HEK293 (cell line): ENCODE data around the gene JUND.

ENCODE experiments used
- CTCF ChIA-PET: fragments of 350-600 bp; formaldehyde crosslinking; extraction: SDS; loops from one replicate; lab custom pipeline; 2021; ENCODE audit warnings: antibody characterized with exemption; lab: Yijun Ruan, JAX
- POLR2A ChIA-PET: fragments of 300-600 bp; formaldehyde crosslinking; extraction: SDS; loops from one replicate; lab custom pipeline; 2020; ENCODE audit warnings: antibody characterized with exemption, inconsistent platforms; lab: Yijun Ruan, JAX
- H3K27ac ChIP-seq: fragments of 200-500 bp; sonication (Bioruptor generic); 2 replicates; pipeline ENCODE4 v1.5.1; 2014; ENCODE audit warnings: low read depth, low read length, control low read depth, inconsistent platforms; ENCODE audit errors: extremely low read depth
- H3K36me3 ChIP-seq, 2 experiments: fragments of 200-500 bp in 1 of 2; sonication (Bioruptor generic) in 1 of 2; 1 replicate in 1 of 2; 2 replicates in 1 of 2; pipeline ENCODE4 v1.5.1; 2014 to 2017; ENCODE audit warnings: inconsistent platforms in 2 of 2, low read length in 2 of 2; ENCODE audit not compliant: control insufficient read depth in 2 of 2, insufficient read depth in 1 of 2
- H3K4me1 ChIP-seq: fragments of 200-500 bp; sonication (Bioruptor generic); 2 replicates; pipeline ENCODE4 v1.5.1; 2014; ENCODE audit warnings: mild to moderate bottlenecking, low read length, inconsistent platforms; ENCODE audit not compliant: control insufficient read depth, insufficient read depth
- H3K4me3 ChIP-seq: 2 replicates; pipeline ENCODE4 v1.5.1; 2011; ENCODE audit warnings: low read depth, mild to moderate bottlenecking, control low read depth, low read length, moderate library complexity
- H3K9me3 ChIP-seq: fragments of 200-500 bp; sonication (Bioruptor generic); 2 replicates; pipeline ENCODE4 v1.5.1; 2014; ENCODE audit warnings: low read depth, low read length, inconsistent platforms; ENCODE audit not compliant: control insufficient read depth, insufficient read depth
- HOXA7 ChIP-seq: sonication (generic); formaldehyde crosslinking; IDR thresholded peaks from 2 replicates; pipeline ENCODE4 v1.8.1; 2022; ENCODE audit warnings: missing genetic modification reagents, borderline replicate concordance
- KLF8 ChIP-seq: fragments of 450-650 bp; formaldehyde crosslinking; IDR thresholded peaks from 2 replicates; pipeline ENCODE4 v1.5.1; 2016; ENCODE audit warnings: missing biosample characterization, missing genetic modification characterization
- SCRT2 ChIP-seq: fragments of 450-650 bp; formaldehyde crosslinking; IDR thresholded peaks from 2 replicates; pipeline ENCODE4 v1.5.1; 2016; ENCODE audit warnings: missing biosample characterization, missing genetic modification characterization
- ZBTB21 ChIP-seq: fragments of 450-650 bp; formaldehyde crosslinking; IDR thresholded peaks from 2 replicates; pipeline ENCODE4 v1.5.1; 2017; ENCODE audit warnings: missing biosample characterization, missing genetic modification characterization
- ZEB2 ChIP-seq: fragments of 450-650 bp; formaldehyde crosslinking; IDR thresholded peaks from 2 replicates; pipeline ENCODE4 v1.5.1; 2016; ENCODE audit warnings: missing biosample characterization, missing genetic modification characterization
- ZNF121 ChIP-seq: fragments of 450-650 bp; formaldehyde crosslinking; IDR thresholded peaks from 2 replicates; pipeline ENCODE4 v1.5.1; 2016; ENCODE audit warnings: missing biosample characterization, missing genetic modification characterization
- ZNF140 ChIP-seq: fragments of 450-650 bp; formaldehyde crosslinking; IDR thresholded peaks from 2 replicates; pipeline ENCODE4 v1.5.1; 2016; ENCODE audit warnings: missing biosample characterization, missing genetic modification characterization
- ZNF146 ChIP-seq: fragments of 450-650 bp; formaldehyde crosslinking; IDR thresholded peaks from 2 replicates; pipeline ENCODE4 v1.5.1; 2016; ENCODE audit warnings: missing biosample characterization, missing genetic modification characterization
- ZNF248 ChIP-seq: fragments of 450-650 bp; formaldehyde crosslinking; IDR thresholded peaks from 2 replicates; pipeline ENCODE4 v1.5.1; 2017; ENCODE audit warnings: missing biosample characterization, missing genetic modification characterization
- ZNF596 ChIP-seq: fragments of 450-650 bp; IDR thresholded peaks from 2 replicates; pipeline ENCODE4 v1.5.0; 2018; ENCODE audit warnings: missing biosample characterization, mild to moderate bottlenecking, missing genetic modification characterization, moderate library complexity
- ZNF629 ChIP-seq: fragments of 450-650 bp; formaldehyde crosslinking; IDR thresholded peaks from 2 replicates; pipeline ENCODE4 v1.5.1; 2017; ENCODE audit warnings: missing biosample characterization, missing genetic modification characterization
- ZNF701 ChIP-seq: fragments of 450-650 bp; formaldehyde crosslinking; IDR thresholded peaks from 2 replicates; pipeline ENCODE4 v1.5.1; 2016; ENCODE audit warnings: missing biosample characterization, missing genetic modification characterization
- ZNF792 ChIP-seq: fragments of 450-650 bp; formaldehyde crosslinking; IDR thresholded peaks from 2 replicates; pipeline ENCODE4 v1.5.1; 2016; ENCODE audit warnings: missing biosample characterization, missing genetic modification characterization
- TF ChIP-seq, protein P1 (sequence below): fragments of 450-650 bp; formaldehyde crosslinking; IDR thresholded peaks from 2 replicates; pipeline ENCODE4 v1.5.1; 2016; ENCODE audit warnings: missing biosample characterization, missing genetic modification characterization
- TF ChIP-seq, protein P2 (sequence below): fragments of 450-650 bp; formaldehyde crosslinking; IDR thresholded peaks from 2 replicates; pipeline ENCODE4 v1.5.1; 2016; ENCODE audit warnings: missing biosample characterization, missing genetic modification characterization
- TF ChIP-seq, protein P3 (sequence below): fragments of 450-650 bp; formaldehyde crosslinking; IDR thresholded peaks from 2 replicates; pipeline ENCODE4 v1.5.1; 2016; ENCODE audit warnings: missing biosample characterization, missing genetic modification characterization
- TF ChIP-seq, protein P4 (sequence below): fragments of 450-650 bp; formaldehyde crosslinking; IDR thresholded peaks from 2 replicates; pipeline ENCODE4 v1.5.1; 2017; ENCODE audit warnings: missing biosample characterization, mild to moderate bottlenecking, missing genetic modification characterization, moderate library complexity

Gene JUND

GRCh38 chr19:18253130-18253529, 28.3 kb downstream of the JUND start:
- TF ChIP-seq ZNF701 (tag by site-specific recombination) (no peak), ZNF629 (tag by site-specific recombination) (no peak)
- TF ChIP-seq, all 188 proteins: peak for 0
- ChIA-PET POLR2A (no interaction called here), CTCF (interaction anchor here (0.6 to 7.5 kb wide), 20 partner anchors 8 to 803 kb away, joined by 3 to 121 read pairs (median 4); partner anchors contain the start of genes ARRDC2, IL12RB1, JUND and RAB3A)
- Histone ChIP-seq H3K4me1 (no peaks in the 10 kb centered on the region), H3K27ac (no peak overlapping the region), H3K36me3 (no peaks in the 10 kb centered on the region), H3K4me3 (no peak overlapping the region), H3K9me3 (no peaks in the 10 kb centered on the region)

- CTCF ChIA-PET: interaction anchor here (0.6 to 7.5 kb wide), 34 partner anchors 8 to 804 kb away, joined by 3 to 121 read pairs (median 4); partner anchors contain the start of genes ARRDC2, JUND and RAB3A
- POLR2A ChIA-PET: interaction anchor here (0.5 to 1.7 kb wide), 6 partner anchors 27 to 139 kb away, joined by 3 to 6 read pairs (median 4); partner anchors contain the start of gene JUND
- Histone ChIP-seq H3K27ac (no peak overlapping the region), H3K9me3 (no peaks in the 10 kb centered on the region), H3K4me3 (no peak overlapping the region), H3K36me3 (no peaks in the 10 kb centered on the region), H3K4me1 (no peaks in the 10 kb centered on the region)
- TF ChIP-seq ZNF596 (tag by site-specific recombination): 0 out of 2 replicates have a peak, but pooled peaks have one; percentile 50
- no peak for TF ChIP-seq ZBTB21 (tag by site-specific recombination)
- TF ChIP-seq, protein P1, sequence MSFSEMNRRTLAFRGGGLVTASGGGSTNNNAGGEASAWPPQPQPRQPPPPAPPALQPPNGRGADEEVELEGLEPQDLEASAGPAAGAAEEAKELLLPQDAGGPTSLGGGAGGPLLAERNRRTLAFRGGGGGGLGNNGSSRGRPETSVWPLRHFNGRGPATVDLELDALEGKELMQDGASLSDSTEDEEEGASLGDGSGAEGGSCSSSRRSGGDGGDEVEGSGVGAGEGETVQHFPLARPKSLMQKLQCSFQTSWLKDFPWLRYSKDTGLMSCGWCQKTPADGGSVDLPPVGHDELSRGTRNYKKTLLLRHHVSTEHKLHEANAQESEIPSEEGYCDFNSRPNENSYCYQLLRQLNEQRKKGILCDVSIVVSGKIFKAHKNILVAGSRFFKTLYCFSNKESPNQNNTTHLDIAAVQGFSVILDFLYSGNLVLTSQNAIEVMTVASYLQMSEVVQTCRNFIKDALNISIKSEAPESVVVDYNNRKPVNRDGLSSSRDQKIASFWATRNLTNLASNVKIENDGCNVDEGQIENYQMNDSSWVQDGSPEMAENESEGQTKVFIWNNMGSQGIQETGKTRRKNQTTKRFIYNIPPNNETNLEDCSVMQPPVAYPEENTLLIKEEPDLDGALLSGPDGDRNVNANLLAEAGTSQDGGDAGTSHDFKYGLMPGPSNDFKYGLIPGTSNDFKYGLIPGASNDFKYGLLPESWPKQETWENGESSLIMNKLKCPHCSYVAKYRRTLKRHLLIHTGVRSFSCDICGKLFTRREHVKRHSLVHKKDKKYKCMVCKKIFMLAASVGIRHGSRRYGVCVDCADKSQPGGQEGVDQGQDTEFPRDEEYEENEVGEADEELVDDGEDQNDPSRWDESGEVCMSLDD (tag by site-specific recombination): 0 out of 2 replicates have a peak, but pooled peaks have one; percentile 4
- TF ChIP-seq ZNF121: 0 out of 2 replicates have a peak, but pooled peaks have one; percentile 15
Measured at GRCh38 chr19:18252370-18252717, 29.1 kb downstream of the JUND start.

- no peaks in the 10 kb centered on the region for H3K4me1 ChIP-seq
- no peaks in the 10 kb centered on the region for H3K36me3 ChIP-seq
- no peak overlapping the region for H3K27ac ChIP-seq
- ChIA-PET POLR2A (interaction anchor here (0.5 to 1.7 kb wide), 5 partner anchors 28 to 138 kb away, joined by 3 to 6 read pairs (median 4); partner anchors contain the start of gene JUND), CTCF (interaction anchor here (0.5 to 7.5 kb wide), 41 partner anchors 9 to 381 kb away, joined by 3 to 121 read pairs (median 4); partner anchors contain the start of genes ARRDC2, IQCN, JUND and RAB3A)
- H3K9me3 ChIP-seq: no peaks in the 10 kb centered on the region
- H3K4me3 ChIP-seq: no peak overlapping the region
- 0 out of 2 replicates have a peak, but pooled peaks have one; percentile 42 for TF ChIP-seq SCRT2 (tag by site-specific recombination)
- TF ChIP-seq, protein P2, sequence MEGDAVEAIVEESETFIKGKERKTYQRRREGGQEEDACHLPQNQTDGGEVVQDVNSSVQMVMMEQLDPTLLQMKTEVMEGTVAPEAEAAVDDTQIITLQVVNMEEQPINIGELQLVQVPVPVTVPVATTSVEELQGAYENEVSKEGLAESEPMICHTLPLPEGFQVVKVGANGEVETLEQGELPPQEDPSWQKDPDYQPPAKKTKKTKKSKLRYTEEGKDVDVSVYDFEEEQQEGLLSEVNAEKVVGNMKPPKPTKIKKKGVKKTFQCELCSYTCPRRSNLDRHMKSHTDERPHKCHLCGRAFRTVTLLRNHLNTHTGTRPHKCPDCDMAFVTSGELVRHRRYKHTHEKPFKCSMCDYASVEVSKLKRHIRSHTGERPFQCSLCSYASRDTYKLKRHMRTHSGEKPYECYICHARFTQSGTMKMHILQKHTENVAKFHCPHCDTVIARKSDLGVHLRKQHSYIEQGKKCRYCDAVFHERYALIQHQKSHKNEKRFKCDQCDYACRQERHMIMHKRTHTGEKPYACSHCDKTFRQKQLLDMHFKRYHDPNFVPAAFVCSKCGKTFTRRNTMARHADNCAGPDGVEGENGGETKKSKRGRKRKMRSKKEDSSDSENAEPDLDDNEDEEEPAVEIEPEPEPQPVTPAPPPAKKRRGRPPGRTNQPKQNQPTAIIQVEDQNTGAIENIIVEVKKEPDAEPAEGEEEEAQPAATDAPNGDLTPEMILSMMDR (tag by site-specific recombination): peak; percentile 80
- no peak for TF ChIP-seq ZNF146 (tag by site-specific recombination)
- TF ChIP-seq, protein P3, sequence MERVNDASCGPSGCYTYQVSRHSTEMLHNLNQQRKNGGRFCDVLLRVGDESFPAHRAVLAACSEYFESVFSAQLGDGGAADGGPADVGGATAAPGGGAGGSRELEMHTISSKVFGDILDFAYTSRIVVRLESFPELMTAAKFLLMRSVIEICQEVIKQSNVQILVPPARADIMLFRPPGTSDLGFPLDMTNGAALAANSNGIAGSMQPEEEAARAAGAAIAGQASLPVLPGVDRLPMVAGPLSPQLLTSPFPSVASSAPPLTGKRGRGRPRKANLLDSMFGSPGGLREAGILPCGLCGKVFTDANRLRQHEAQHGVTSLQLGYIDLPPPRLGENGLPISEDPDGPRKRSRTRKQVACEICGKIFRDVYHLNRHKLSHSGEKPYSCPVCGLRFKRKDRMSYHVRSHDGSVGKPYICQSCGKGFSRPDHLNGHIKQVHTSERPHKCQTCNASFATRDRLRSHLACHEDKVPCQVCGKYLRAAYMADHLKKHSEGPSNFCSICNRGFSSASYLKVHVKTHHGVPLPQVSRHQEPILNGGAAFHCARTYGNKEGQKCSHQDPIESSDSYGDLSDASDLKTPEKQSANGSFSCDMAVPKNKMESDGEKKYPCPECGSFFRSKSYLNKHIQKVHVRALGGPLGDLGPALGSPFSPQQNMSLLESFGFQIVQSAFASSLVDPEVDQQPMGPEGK (tag by site-specific recombination): peak; percentile 28; the same call in 1 of the 2 replicates
- 0 out of 2 replicates have a peak, but pooled peaks have one; percentile 23 for TF ChIP-seq ZNF248
- TF ChIP-seq HOXA7 (CRISPR knock-in tag): no peak
- TF ChIP-seq, protein P1 (tag by site-specific recombination): 0 out of 2 replicates have a peak, but pooled peaks have one; percentile 14
- TF ChIP-seq, protein P4, sequence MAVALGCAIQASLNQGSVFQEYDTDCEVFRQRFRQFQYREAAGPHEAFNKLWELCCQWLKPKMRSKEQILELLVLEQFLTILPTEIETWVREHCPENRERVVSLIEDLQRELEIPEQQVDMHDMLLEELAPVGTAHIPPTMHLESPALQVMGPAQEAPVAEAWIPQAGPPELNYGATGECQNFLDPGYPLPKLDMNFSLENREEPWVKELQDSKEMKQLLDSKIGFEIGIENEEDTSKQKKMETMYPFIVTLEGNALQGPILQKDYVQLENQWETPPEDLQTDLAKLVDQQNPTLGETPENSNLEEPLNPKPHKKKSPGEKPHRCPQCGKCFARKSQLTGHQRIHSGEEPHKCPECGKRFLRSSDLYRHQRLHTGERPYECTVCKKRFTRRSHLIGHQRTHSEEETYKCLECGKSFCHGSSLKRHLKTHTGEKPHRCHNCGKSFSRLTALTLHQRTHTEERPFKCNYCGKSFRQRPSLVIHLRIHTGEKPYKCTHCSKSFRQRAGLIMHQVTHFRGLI: peak; percentile 32; the same call in 1 of the 2 replicates
- no peak for TF ChIP-seq ZNF140 (tag by site-specific recombination)
- TF ChIP-seq KLF8 (tag by site-specific recombination): peak; percentile 58; the same call in 1 of the 2 replicates
- peak; percentile 99 for TF ChIP-seq ZNF792 (tag by site-specific recombination)
- TF ChIP-seq ZEB2 (tag by site-specific recombination): 0 out of 2 replicates have a peak, but pooled peaks have one; percentile 41
Measured at GRCh38 chr19:18251587-18252369, 29.6 kb downstream of the JUND start.
